ENCODE measurements around the gene RNF44. TPM values are rescaled to one million over a fixed set of nuclear protein-coding genes. Genes with fewer than 3 reads are reported as not detected.

Gene RNF44
- total RNA-seq, 1 experiment from 2014 or later: 58.4 TPM

GRCh38 chr5:176540476-176540899, 3.3 kb upstream of the RNF44 start:
- BruUV-seq (replicated peaks): no TSS peak
- ChIA-PET CTCF (no interaction called here), POLR2A (no interaction called here), RAD21 (ENCODE audit: low non-redundant PET in 1 of 2, low total read pairs in 2 of 2, uncharacterized antibody in 2 of 2, unreplicated experiment in 2 of 2) (no interaction called here)
- peaks cover 12% of the 10 kb centered on the region for H3K79me2 ChIP-seq (ENCODE audit: insufficient read depth, low read length)
- 0 out of 2 replicates have a peak overlapping the region, but pooled peaks have one; percentile 92 for H3K27ac ChIP-seq (ENCODE audit: low read depth, low read length)
- no peaks in the 10 kb centered on the region for H3K36me3 ChIP-seq (ENCODE audit: control insufficient read depth in 1 of 2, insufficient read depth in 2 of 2, low read length in 2 of 2)
- no peak overlapping the region for H3K9ac ChIP-seq (ENCODE audit: low read length)
- DNase-seq (ENCODE audit: low read depth, low spot score) (no peak), ATAC-seq (no peak)
- no peaks in the 10 kb centered on the region for H3K9me3 ChIP-seq (ENCODE audit: control insufficient read depth in 1 of 2, insufficient read depth in 1 of 2, low read depth in 1 of 2, low read length in 2 of 2)
- H3K4me3 ChIP-seq (replicated peaks in 1 of 2; ENCODE audit: low read depth in 1 of 2, low read length in 2 of 2): no peak overlapping the region
- H3K27me3 ChIP-seq (ENCODE audit: insufficient read depth, low read length): no peaks in the 10 kb centered on the region
- H3K4me2 ChIP-seq (ENCODE audit: low read length): no peak overlapping the region
- H3K9me2 ChIP-seq (ENCODE audit: insufficient read depth): no peaks in the 10 kb centered on the region
- no peaks in the 10 kb centered on the region for H4K20me1 ChIP-seq (ENCODE audit: insufficient read depth)
- intact Hi-C loops (cut with micrococcal nuclease): loop anchor here (5.0 kb wide), 1 partner anchor 728 kb away; no protein-coding TSS in a partner anchor
- TF ChIP-seq SIN3A (IDR thresholded peaks at IDR 0.05; ENCODE audit: low read depth) (no peak), JUND (IDR thresholded peaks at IDR 0.05) (no peak), FOSL1 (IDR thresholded peaks at IDR 0.05; ENCODE audit: low read depth) (no peak), ZNF274 (IDR thresholded peaks at IDR 0.05; ENCODE audit: low read depth, low read length) (no peak), EZH2 (IDR thresholded peaks at IDR 0.05) (no peak), CEBPB (IDR thresholded peaks at IDR 0.05; ENCODE audit: low read depth) (no peak), SRF (IDR thresholded peaks at IDR 0.05; ENCODE audit: low read depth) (no peak), ZBTB33 (IDR thresholded peaks at IDR 0.05; ENCODE audit: extremely low read depth, insufficient replicate concordance, low read length) (no peak), CTCF (IDR thresholded peaks at IDR 0.05 in 2 of 3, conservative IDR thresholded peaks at IDR 0.05 in 1 of 3; ENCODE audit: borderline replicate concordance in 1 of 3, insufficient read depth in 1 of 3, low read depth in 2 of 3, low read length in 2 of 3) (no peak), POLR2AphosphoS5 (IDR thresholded peaks at IDR 0.05; ENCODE audit: low read depth, low read length) (no peak), EGR1 (IDR thresholded peaks at IDR 0.05; ENCODE audit: low read depth) (no peak), EZH2phosphoT487 (IDR thresholded peaks at IDR 0.05; ENCODE audit: borderline replicate concordance) (no peak)
- TF ChIP-seq, protein P1, sequence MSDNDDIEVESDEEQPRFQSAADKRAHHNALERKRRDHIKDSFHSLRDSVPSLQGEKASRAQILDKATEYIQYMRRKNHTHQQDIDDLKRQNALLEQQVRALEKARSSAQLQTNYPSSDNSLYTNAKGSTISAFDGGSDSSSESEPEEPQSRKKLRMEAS (IDR thresholded peaks at IDR 0.05): no peak
- peaks cover 32 to 58% of the 10 kb centered on the region in 2 experiments for H3K4me1 ChIP-seq (ENCODE audit: control insufficient read depth in 1 of 2, insufficient read depth in 2 of 2, low read length in 2 of 2)
- no peak overlapping the region for H2AFZ ChIP-seq (ENCODE audit: low read depth, low read length, poor library complexity, severe bottlenecking)
